HG03575 (cell line): ENCODE data around the gene PLCD3.
A peak's percentile ranks its signal among the peaks of the same experiment; 100 is the strongest.
"Not testable (repeated sequence)": the region's sequence is repeated elsewhere in the genome, so short reads cannot be mapped to it uniquely, and the experiment has no call there.

ENCODE experiments used
- ATAC-seq: cut with Tn5 transposase; IDR thresholded peaks from one replicate; pipeline ENCODE4 v1.9.1; 2021; ENCODE audit not compliant: unreplicated experiment, insufficient number of reproducible peaks, low FRiP score; ENCODE audit errors: extremely low read depth

The PLCD3 gene

DNA sequence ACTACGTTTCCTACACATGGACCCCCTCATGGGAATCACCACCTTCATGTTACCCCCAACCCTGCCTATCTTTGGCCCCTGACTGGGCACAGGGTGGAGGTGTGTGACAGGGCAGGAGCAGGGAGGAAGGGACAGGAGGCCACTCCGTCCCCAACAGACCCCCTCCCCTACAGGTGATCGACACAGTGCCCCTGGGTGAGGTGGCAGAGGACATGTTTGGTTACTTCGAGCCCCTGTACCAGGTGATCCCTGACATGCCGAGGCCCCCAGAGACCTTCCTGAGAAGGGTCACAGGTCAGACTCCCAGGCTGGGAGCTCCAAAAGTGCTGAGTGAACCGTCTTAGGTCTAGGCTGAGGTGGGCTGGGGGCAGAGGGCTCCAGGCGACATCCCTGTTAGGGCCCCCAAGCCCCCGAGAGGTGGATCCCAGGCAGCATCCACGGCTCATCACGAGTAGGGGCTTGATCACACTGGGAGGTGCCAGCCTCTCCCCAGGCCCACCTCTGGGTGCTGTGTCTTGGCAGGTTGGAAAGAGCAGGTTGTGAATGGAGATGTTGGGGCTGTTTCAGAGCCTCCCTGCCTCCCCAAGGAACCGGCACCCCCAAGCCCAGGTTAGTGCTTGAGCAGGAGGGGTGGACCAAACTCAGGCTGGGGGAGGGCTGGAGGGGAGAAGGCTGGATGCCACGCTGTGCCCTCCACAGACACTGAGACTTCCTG, 4.7 kb upstream of the PLCD3 start:
- ATAC-seq: no peak

DNA sequence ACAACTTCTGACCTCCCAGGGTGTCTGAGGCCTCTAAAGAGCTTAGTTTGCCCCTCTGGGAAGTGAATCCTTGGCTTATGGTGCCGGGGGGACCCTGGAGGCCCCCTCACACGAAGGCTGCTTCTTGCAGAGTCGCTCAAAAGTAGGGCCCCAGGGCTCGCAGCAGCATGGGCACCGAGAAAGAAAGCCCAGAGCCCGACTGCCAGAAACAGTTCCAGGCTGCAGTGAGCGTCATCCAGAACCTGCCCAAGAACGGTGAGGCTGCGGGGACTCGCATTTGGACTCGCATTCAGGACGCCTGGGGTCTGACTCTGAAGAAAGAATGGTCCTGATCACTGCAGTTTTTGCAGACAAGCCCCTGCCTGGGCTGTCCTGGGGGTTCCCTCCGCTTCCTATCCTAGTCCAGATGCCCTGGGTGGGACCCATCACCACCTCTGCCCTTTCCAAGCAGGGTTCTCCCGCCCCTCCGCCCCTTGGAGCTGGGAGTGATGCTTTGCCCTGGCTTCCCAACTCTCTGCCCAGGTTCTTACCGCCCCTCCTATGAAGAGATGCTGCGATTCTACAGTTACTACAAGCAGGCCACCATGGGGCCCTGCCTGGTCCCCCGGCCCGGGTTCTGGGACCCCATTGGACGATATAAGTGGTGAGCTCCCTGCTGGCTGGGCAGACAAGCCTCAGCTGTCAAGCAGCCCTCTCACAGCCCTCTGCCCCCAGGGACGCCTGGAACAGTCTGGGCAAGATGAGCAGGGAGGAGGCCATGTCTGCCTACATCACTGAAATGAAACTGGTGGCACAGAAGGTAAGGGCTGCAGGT, 3.9 kb upstream of the PLCD3 start:
- ATAC-seq: no peak

DNA sequence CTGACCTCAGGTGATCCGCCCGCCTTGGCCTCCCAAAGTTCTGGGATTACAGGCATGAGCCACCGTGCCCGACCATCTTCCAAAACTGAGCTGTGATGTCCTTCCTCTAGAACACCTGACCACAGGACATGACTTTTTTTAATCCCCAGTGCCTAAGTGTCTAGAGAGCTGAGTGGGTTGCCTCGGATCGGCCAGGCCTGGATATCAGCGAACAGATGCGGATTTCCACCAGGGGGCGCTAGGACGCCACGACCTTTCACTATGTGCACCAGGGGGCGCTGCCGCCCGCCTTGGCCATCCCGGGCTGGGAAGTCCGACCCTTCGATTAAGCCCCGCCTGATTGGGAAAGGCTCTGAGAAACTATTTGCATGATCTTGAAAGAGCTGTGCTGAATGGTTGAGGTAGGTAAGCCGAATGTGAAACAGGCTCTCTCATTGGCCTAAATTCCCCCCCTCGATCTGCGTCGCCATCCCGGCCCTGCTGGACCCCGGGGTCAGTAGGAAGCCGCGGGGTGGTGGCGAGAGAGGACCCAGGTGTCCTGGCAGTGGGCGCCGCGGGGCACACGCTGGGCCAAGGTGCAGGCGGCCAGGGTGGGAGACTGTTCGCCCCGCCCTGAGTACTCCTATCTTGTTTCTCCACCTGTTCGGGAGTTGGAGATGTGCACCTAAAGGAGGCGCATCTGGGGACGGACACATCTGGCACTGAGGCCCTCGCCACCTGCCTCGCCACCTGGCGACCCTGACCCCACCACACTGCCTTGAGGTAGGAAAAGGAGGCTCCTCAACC, 3.1 kb upstream of the PLCD3 start, which contains the start of gene ACBD4:
ACBD4 (plus strand) TSS at position 496 of the 786 bp plus-strand sequence. CDS start 458 bp downstream, outside the sequence.
- peak; percentile 79 for ATAC-seq

DNA sequence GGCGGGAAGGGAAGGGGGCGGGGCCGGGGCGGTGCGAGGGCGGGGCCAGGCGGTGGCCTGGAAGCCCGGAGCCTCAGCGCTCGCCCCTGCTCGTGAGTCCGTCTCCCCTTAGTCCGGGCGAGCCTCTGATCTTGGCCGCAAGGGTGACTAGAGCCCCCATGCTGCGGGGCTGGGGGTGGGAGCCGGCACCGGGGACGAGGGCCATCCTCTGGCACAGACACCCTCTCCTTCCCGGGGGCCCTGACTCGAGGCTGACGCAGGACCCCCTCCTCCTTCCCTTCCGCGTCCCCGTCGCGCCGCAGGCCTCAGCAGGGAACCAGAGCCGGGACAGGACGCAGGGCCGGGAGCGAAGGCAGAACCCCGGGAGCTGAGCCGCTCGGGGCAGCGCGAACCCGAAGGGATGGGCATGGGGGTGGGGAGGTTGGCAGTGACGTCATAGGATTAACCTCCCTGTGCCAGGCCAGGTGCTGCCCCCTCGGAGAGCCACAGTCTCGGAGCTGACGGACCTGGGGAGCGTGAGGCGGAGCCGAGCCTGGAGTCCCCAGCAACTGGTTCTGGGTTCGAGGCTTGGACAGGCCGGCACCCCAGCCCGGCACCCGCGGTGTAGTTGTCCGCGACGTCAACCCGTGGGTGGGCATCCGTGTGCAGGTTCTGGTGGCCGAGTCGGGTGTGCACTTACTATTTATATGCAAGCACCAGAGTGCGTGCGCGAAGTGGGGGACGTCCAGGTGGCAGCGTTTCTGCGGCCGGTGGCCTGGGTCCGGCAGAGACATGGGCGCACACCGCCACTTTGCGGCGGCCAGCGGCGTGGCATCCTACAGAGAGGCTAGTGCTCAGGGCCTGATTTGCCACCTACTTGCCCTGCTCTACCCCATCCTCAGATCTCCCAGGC, 503 bp upstream of the PLCD3 start:
- no peak for ATAC-seq

DNA sequence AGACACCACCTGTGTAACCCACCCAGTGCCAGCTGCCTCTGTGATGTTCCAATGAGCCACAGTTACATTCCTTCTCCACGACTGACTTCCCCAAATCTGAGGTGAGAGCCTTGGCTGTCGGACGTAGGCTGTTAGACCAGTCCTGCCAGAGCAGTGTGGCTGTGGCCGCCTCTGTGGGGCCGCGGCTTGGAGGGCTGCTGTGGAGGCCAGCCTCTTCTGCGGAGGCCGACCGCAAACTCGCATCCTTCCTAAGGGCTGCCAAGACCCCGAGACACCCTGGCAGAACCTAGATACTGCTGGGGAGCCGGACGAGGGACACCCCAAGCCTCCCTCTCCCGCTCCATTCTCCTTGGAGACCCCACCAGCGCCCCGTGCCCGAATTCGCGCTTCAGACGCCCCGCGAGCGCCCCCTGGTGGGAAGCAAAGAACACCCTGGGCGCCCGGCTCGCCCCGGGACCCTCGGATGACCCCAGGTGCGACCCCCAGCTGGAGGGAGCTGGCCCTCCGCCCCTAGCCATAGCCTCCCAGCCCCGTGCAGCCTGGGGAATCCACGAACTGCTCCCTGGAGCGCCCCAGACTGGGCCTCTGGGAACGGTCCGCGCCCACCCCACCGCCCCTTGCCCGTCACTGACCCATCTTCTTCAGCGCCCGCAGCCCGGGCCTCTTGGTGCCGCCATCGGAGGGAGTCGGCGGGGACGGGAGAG, 547 bp downstream of the PLCD3 start:
- no peak for ATAC-seq

DNA sequence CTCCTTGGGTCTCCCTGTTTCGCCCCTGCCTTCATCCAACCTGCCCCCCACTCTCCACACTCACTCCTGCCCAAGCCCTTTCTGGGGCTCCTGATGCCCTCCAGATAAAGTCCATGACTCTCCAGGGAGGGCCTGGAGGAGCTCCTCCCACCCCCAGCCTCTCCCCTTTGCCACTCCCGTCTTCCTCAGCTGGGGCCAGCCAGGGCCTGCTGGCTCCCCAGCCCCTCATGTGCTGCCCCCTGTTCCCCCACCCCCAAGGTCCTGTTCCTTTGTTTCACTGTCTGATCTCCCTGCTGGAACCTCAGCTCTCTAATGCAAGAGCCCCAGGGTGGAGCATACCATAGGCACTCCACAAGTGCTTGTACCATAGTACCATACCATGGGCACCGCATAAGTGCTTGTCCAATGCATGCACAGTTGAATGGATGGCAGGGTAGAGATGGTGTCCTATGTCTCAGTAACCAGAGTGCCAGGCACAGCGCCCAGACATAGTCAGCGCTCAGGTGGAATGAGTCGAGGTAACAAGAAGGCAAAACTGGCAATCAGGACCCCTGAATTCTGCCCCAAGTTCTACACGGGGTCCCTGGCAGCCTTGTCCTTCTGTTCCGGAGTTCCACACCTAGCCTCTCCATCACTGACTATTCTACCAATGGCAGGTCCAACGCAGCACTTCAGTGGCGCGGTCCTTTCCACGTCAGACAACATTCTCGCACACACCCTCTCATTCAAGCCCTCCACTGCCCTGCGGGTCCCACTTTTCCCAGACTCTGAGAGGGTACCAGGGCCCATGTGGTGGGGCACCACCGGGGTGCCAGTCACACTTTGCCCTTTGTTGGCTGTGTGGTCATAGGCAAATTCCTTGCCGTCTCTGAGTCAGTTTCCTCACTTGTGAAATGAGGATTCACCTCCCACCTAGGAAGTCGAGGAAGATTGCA, 1.4 kb downstream of the PLCD3 start:
- no peak for ATAC-seq

DNA sequence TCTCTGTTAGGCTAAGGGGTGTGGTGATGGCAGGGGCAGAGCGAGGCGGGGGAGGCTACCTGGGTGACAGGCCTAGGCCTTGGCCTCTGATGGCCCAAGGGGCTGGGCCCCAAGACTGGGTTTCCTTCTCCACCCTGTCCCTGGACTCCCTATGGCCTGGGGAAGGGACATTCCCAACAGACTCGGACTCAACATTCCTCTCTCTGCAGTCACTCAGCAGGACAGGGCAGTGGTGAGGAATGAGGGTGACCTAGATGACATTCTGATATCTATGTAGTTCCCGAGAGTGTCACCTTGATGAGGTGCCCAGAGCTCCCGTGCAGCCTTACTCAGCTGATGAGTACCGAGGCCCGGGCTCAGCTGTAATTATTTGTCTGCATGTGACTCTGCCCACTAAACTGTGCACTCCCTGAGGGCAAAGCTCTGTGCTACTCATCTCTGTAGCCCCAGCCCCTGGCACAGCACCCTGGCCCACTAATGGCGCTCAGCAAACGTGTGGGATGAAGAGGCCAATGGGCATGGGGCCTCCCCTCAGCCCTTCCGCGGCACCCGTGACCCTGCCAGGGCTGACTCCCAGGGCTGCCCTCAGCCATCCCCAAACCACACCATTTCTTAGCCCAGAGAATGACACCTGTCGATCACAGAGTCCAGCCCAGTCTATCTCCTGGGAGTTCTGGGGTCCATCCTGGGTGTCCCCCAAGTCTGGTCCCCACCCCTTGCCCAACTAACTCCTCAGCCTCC, 2.2 kb downstream of the PLCD3 start:
- no peak for ATAC-seq

DNA sequence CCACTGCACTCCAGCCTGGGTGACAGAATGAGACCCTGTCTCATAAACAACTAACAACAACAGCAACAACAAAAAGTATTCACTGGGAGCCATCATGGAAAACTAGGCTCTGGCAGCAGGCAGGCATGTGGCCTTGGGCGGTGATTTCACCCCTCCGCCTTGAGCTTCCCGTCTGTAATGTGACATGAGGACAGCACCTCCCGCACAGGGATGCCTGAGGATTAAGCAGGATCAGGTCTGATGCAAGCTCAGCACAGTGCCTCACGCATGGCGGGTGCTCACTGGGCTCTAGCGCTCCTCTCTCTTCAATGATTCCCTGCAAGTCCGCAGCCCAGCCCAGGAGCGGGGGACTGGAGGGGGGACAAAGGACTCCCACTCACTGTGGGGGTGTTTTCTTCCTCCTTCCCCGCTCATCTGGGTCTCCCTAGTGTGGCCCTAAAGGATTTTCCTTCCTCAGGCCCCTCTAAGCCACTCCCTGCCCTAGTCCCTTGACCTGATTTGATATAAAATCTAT, 2.8 kb downstream of the PLCD3 start:
- no peak for ATAC-seq

DNA sequence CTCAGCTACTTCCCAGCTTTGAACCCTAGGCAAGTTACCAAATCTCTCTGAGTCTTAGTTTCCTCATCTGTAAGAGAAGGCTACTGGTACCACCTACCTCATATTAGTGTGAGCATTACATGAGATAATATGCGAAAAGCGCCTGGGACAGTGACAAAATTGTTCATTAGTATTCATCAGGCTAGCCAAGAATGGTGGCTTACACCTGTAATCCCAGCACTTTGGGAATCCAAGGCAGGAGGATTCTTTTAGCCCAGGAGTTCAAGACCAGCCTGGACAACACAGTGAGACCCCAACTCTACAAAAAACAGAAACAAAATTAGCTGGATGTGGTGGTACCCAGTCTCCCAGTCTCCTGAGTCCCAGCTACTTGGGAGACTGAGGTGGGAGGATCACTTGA, 3.3 kb downstream of the PLCD3 start:
- ATAC-seq: no peak

DNA sequence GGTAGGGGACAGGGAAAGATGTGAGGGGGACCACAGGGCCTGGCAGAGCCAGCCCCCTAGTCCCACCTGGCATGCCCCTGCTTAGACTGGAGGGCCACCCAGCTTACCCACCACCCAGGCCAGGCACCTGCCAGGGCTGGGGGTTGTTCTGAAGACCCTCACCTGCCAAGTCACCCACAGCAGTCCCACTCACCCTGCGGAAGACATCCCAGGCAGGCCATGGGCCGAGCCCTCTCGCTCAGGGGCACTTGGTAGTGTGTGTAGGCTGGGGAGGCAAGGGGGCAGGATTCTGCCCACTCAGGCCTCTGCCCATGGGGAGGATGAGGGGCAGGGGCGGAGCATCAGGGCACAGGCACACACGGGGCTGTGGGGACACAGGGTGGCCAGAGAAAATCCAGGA, 4.0 kb downstream of the PLCD3 start:
- no peak for ATAC-seq

DNA sequence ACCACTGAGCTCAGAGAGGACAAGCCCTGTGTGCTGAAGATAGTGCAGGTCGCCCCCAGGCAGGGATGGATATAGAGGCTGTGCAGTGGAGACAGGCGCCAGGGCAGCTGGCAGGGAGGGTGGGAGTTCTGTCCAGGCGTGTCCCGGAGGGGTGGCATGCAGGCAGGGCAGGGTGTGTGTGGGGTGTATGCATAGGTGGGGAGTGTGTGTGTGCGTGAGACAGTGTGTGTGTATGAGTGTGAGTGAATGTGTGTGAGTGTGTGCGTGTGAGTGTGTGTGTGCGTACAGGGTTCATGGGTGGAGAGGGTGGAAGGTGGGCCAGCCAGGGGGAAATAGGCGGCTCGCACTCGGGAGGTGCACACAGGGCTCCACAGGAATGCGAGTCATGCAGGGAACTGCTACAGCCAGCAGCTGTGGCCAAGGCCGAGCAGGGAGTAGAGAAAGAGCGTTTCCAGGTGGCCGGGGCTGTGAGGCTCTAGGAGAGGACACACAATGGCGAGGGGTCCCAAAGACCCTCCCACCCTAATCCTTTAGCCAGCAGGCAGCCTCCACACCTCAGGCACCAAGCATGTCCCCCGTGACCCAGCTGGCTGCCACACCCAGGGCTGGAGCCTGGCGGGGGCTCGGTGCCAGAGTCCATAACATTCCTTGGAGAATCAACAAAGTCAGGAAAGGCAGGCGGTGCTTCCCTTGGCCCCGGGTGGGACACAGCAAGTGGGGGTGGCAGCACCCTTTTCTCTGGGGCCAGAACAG, 4.6 kb downstream of the PLCD3 start:
- ATAC-seq: no peak

DNA sequence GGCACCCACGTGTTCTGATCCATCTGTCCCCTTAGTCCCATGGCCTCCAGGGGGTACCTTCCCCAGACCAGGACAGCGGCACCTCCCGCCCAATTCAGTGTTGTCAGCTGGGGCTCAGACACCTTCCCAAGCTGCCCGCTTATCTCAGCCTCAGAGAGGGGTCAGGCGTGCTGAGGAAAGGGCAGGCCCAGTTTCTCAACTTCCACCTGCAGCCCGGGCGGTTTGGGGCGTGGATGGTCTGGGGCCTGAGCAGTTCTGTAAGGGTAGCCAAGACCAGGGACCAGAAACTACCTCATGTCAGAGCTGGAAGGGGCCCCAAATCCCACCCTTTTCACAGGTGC, 5.1 kb downstream of the PLCD3 start:
- ATAC-seq: no peak

DNA sequence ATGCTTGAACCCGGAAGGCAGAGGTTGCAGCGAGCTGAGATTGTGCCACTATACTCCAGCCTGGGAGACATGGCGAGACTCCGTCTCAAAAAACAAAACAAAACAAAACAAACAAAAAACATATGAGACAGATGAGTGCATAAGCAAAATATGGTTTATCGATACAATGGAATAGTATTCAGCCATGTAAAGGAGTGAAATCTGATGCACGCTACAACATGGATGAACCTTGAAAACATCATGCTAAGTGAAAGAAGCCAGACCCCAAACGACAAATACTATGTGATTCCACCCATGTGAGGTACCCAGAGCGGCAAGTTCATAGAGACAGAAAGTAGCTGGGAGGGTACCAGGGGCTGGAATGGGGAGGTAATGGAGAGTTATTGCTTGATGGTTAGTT, 6.8 kb downstream of the PLCD3 start:
- ATAC-seq: no peak

DNA sequence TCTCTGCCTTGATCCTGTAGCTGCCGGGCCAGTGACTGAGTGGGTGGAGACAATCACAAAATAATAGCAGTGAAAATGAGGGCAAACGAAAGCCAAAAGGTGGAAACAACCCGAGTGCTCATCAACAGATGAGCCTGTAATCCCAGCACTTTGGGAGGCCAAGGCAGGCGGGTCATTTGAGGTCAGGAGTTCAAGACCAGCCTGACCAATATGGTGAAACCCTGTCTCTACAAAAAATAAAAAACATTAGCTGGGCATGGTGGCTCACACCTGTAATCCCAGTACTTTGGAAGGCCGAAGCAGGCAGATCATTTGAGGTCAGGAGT, 7.6 kb downstream of the PLCD3 start:
- ATAC-seq: not testable (repeated sequence)

DNA sequence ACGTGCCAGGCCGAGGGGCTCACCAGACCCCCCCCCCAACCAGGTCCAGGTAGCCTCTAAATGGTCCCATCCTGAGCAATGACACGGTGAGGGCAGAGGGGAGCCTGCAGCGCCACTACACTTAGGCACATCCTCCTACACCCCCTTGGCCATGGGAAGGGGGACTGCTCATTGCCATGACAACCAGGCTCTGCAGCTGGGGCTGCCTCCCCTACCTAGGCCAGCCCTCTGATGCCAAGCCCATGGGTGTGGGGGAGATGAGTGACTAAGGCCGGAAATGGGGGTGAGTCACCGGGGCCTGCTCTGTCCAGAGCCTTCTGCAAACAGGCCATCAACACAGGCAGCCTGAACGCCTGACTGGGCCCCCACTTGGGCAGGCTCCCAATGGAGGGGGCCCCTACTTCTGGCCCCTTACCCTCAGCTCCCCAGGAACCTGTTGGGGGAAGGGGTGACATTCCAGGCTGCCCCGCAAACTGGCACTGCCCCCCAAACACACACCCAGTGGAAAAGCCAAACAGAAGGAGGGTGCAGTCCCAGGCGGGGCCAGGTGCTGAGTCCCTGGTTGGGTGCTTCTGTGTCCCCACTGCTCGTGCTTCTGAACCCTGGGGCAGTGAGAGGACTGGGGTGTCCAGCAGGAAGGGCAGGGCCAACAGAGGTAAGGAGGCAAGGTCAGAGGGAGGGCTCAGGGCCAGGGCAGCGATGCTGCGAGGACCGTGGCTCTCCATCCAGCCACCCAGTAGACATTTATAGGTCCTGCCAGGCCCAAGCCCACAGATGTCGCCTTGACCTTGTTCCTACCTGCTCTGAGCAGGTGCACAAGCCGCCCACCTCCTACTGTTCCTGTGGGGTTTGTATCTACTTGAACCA, 8.2 kb downstream of the PLCD3 start:
- ATAC-seq: no peak
